GM12892 (cell line): Measurements from ENCODE around the gene KCNJ4.
A peak's percentile ranks its signal among the peaks of the same experiment; 100 is the strongest.

ENCODE experiments used
- POLR2A ChIP-seq: IDR thresholded peaks from 2 replicates; pipeline ENCODE4 v1.6.1; 2011; ENCODE audit warnings: low read depth, low read length, control low read depth
- POLR2AphosphoS5 ChIP-seq: IDR thresholded peaks from 2 replicates; pipeline ENCODE4 v1.6.1; 2011; ENCODE audit warnings: low read depth, low read length, control low read depth

DNA sequence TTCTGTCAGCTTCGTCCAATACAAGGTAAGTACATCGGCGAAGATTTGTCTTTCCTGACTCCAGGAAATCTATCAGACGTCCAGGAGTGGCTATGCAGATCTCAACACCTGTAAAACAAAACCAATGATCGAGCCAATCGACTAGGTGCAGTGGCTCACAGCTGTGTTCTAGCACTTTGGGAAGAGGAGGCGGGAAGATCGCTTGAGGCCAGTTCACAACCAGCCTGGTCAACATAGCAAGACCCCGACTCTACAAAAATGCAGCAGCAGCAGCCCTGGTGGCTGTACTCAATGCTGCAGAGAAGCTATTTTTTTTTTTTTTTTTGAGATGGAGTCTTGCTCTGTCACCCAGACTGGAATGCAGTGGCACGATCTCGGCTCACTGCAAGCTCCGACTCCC, 39.9 kb upstream of the KCNJ4 start:
- TF ChIP-seq POLR2AphosphoS5 (0 out of 2 replicates have a peak, but pooled peaks have one; percentile 15), POLR2A (no peak)
